GM19351 (cell line): Measurements from ENCODE around the gene LRRK1.

Experiments used
- ATAC-seq: cut with Tn5 transposase; IDR thresholded peaks from one replicate; pipeline ENCODE4 v1.9.1; 2021; ENCODE audit warnings: mild to moderate bottlenecking, moderate library complexity; ENCODE audit not compliant: unreplicated experiment

The LRRK1 gene

DNA sequence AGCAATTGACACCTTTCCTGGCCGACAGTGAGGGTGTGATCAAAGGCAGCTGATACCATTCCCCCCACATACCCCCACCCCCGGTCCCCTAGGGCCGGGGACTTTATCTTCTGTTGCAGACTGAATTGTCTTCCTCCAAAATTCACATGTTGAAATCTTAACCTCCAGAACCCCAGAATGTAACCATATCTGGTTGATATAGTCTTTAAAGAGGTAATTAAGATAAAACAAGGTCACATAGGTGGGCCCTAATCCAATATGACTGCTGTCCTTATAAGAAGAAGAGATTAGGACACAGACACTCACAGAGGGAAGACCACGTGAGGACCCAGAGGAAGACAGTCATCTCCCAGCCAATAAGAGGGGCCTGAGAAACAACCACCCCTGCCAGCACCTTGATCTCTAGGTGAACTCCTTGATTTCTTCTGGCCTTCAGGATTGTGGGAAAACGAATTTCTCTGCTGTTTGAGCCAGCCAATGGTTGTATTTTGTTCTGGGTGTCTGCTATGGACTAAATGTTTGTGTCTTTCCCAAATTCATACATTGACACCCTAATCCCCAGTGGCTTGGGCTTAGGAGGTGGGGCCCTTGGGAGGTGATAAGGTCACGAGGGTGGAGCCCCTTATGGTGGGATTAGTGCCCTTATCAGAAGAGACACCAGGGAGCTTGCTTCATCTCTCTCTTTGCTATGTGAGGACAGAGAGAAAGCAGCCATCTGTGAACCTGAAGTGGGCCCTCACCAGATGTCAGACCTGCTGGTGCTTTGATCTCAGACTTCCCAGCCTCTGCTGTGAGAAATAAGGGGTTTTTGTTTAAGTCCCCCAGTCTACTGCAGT lies 188.7 kb downstream of the LRRK1 start:
- ATAC-seq, result no peak

DNA sequence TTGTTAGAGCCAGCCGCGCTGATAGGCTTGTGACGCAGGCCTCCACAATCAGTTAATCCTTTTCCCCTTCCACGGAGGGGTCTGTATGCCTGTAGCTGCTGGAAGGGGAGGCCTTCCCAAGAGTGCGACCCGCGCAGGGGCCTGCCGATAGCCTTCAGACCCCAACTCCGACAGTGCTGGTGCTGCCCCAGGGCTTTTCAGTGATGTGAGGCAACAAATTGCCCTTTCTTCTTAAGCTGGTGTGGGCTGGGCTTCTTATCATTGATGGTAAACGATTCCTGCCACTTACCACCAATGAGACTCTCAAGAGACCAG lies 189.3 kb downstream of the LRRK1 start:
- ATAC-seq, result no peak

DNA sequence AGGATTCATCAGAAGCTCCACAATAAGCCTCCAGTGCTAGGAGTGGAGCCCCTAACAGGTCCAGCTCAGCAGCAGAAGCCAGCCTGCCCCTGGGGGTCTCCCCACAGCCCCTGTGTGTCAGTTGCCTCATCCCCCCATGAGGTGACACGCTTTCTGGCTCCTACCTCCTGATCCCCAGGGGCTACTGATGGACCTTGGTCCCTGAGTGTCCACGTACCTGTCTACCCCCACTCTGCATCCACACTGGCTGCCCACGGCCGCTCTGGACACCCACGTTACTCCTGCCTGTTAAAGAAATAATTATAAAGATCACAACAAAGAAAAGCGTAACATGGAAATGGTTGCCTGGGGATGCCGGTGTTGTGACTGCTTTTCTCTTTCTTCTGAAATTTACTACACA lies 189.6 kb downstream of the LRRK1 start:
- ATAC-seq, result no peak

DNA sequence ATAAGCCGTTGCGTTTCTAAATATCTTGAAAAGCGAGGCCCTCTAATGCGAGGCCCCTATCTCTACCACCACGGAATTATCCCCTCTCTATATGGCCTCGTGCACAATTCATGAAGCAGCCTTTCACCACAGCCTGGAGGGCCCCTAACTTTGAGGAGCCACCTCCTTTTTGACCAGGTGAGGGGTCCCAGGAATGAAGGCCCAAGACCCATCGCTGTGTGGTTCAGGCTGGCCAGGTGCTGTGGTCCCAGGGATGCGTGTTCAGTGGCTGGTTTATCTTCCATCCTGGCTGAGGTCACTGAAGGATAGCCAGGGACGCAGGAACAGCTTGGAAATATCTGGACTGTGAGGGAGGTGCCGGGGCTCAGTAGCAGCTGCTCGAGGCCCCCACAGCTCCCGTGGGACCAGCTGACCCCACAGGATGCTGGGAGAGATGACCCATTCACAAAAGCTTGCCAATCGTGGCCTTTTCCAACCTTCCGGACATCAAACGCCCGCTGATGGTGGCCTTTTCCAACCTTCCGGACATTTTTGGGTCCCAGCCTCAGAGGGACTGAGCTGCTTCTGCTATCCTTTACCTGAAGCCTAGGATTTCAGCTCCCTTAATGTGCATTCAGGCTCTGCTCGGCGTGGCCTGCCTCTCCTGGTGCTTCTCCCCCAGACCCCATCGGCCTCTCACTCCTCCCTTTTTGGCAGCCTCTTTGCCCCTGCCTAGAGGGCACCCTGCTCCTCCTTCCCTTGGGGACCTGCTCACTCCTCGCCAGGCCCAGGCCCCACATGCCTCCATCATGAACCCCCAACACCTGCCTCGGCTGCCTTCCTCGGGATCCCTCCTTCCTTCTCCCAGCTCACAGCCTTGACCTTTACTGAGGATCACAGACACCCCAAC lies 191.8 kb downstream of the LRRK1 start:
- ATAC-seq, result no peak

DNA sequence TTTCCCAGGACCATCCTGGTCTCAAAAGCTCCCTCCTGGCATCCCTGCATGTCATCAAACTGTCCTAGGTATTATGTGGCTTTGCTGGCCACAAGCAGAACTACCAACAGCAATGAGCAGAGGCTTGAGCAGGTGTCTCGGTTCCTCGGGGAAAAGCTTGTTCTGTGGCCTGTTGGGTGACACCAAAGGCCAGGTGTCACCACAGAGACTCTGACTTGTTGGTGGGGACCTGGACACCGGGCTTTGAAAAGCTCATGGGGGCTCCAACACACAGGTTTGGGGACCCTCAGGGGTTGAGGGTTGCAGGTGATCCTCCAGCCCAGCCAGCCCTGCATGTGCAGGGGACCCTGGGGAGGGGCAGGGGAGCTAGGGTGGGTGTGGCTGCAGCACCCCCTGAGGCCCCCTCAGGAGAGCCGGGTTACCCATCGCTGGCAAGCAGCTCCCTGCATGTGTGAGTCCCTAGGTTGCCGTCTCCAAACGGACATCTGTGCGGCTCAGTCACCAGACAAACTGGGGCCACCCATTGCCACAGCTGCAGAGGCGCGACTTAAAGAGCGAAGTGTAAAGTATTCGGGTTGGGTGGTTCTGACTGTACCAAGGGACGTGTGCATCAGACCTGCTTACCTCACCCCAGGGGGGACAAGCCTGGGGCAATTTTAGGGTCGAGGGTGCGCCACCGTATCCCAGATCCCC lies 192.6 kb downstream of the LRRK1 start:
- no peak for ATAC-seq

DNA sequence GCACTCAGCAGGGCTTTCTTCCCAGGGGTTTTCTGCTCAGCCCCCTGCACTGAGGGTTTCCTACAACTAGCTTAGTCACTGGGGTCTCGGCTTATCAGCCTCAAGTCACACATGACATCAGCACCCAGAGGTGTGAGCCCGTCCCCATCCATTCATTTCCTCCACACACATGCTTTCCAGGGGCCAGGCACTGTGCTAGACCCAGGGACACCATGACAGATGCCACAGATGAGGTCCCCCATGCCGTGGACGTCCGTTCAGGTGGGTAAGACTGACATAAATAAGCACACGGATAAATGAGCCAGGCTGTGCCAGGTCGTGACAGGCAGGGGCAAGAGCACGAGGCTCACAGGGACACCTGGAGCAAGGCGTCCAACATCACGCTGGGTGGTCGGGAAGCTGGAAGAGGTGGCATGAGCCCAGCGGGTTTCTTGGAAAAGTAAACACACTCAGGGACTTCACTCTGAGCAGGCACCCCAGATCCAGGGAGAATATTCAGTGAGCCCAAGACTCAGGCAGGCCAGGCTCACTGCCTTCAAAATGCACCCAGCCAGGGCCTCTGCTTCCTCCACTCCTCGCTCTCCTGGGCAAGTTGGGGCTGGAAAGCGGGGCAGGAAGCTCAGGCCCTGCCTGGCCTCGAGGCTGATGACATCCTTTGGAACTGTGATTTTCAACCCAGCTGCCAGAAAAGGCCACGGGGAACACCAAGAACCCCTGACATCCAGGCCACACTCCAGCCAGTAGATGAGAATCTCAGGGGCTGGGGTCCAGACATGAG lies 193.4 kb downstream of the LRRK1 start:
- ATAC-seq, result no peak

DNA sequence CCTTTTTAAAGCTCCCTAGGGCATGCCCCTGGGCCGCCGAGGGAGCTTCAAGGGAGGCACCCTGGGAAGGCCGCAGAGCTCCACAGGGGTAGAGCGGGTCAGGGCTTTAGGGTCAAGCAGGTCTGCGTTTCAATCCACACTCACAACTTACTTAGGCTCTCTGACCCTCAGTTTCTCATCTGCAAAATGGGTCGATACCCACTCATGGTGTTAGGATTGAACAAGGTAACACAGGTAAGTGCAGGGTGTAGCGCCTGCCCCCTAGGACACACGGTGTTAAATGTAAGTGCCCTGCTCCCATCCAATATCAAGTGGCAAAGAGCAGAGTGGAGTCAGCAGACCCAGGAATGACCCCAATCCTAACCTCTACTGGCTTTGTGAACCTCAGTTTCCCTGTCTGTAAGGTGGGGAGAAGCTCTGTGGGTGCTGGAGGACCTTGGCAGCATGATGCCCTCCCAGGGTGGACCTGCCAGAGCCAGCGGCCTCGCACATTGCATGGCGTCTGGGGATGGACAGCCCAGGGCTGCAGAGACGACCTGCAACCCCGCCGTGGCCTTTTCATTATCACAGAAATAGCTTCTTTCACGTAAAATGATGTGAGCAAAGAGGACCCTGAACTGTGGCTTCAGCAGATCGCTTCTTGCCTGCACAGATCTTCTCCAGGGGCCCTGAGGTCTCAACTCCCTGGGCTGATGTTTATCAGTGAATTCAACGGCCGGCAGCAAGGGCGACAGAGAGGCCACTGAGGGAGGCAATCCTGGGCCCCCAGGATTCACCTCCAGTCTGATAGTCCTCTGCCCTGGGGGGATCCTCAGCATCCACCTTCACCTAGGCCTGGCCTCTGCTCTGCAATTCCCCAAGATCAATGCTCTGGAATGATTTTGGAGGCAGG lies 194.2 kb downstream of the LRRK1 start:
- ATAC-seq, result no peak

DNA sequence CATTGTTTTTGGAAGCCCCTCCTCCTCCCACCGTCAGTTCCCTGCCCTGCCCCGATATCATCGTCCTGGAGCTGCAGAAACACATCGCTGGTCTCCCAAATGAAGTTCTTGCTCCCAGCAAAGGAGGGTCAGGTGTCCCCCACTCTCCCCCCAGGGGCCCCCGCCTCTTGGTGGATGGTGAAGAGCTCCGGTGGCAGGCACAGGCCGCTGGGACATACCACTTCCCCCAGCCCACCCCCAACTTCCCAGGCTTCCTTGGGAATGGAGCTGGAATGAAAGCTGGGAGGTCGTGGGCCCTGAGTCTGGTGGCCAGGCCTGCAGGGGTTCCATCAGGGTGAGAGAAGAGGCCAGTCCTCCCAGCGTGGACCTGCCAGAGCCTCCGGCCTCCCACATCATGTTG lies 195.0 kb downstream of the LRRK1 start:
- ATAC-seq, result no peak

DNA sequence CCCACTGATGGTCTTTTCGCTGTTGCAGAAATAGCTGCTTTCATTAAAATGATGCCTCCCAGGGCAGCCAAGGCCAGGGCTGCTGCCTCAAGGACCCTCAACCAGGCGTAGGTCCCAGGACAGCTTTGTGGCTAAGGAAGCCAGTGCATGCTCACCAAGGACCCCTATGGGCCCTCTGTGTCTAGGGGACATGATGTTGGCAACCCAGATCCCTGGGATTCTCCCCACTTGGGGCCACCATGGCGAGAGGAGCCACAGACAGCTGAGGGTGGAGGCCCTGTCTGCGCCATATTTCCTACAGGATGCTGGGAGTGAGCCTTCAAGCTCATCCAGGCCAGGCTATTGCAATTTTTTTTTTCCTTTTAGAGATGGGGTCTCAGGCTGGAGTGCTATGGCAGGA lies 195.5 kb downstream of the LRRK1 start:
- no peak for ATAC-seq

DNA sequence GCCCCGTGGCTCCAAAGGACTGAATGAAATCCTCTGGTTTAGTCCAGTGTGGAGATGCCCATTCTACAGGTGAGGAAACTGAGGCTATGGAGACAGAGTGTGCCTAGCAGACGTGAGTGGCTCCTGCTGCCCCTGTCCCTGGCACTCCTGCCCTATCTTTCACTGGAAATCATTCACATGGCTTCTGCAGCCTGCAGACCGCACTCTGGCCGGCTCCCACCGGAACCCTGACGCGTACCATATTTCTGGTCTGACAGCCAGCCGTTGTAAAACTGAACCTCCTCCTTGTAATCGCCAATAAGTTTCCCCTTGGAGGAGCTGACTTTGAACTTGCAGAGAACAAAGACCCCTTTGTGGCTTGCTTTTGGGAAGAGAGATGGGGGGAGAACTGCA lies 196.2 kb downstream of the LRRK1 start:
- no peak for ATAC-seq

DNA sequence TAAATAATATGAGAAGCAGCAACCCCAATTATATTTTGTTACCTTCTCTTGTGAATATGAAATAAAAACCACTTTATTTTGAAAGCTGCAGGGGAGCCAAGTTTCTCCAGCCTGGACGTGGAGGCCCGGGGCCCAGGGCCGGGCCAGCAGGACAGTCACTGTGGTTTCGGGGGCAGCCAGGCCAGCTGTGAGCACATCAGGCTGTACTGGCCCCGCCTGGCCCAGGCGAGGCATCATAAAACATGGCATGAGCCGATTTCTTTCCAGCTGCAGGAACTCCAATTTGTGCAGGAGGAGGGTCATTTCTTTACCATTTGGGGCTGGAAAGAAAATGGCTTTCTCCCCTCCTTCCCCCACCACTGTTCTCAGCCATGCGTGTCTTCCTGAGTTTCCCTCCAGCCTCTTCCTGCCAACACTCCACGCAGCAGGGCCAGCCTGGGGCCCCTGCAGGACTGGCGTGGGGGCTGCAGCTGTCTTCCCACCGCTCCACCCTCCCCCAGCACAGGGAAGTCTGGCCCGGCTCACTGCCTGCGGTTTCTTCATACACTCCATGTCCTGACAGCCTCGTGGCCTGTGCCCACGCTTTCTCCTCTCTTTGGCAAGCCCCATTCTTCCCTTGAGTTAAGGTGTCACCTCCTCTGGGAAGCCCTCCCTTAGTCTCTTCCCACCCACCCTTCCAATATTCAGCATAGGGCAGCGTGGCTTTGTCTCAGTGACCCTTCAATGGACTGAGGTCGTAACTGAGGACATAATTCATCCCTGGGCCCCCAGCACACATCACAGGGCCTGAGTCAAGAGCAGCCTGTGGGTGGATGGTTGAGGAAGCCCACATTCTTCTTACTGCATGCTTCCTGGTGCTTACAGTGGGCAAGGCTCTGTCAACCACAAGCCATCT lies 196.9 kb downstream of the LRRK1 start:
- no peak for ATAC-seq

DNA sequence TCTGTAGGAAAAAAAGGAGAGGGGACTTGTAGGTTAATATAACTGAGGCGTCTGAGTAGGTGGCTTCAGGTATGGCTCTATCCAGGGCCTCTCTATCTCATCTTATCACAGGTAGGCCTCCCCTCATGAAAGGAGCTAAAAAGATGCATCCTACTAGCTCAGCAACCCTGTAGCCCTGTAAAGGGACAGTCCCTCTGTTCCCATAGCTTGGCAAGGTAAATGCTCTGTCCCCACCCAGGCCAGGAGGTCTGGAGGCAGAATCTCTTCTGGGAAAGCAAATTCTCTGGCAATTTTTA lies 197.5 kb downstream of the LRRK1 start:
- ATAC-seq, result no peak

DNA sequence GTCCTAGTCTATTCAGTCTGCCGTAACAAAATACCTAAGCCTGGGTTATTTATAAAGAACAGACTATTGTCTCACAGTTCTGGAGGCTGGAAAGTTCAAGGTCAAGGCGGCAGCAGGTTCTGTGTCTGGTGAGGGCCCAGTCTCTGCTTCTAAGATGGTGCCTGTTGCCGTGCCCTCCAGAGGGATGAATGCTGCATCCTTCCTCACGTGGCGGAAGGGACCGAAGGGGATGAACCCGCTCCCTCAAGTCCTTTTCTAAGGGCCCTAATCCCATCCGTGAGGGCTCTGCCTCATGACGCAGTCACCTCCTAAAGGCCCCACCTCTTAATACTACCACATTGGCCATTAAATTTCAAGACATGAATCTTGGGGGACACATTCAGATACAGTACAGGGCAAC lies 199.0 kb downstream of the LRRK1 start:
- ATAC-seq, result no peak

DNA sequence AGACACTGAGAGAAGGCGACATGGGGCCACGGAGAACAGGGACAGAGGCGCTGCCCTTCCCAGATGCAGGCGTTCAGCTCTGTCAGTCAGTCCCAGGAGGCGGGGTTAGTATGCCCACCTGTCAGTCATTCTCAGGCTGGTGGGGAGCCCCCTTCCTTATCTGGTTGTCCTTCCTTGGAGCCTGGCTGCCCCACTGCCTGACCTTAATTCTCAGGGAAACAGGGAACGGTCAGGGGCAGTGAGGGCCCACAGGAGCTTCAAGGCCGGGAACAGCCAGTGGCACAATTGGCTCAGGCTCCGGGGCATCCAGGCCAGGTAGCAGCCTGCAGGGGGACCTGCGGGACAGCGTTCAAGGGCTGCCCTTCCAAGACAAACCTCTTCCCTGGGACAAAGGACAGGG lies 199.5 kb downstream of the LRRK1 start:
- no peak for ATAC-seq

DNA sequence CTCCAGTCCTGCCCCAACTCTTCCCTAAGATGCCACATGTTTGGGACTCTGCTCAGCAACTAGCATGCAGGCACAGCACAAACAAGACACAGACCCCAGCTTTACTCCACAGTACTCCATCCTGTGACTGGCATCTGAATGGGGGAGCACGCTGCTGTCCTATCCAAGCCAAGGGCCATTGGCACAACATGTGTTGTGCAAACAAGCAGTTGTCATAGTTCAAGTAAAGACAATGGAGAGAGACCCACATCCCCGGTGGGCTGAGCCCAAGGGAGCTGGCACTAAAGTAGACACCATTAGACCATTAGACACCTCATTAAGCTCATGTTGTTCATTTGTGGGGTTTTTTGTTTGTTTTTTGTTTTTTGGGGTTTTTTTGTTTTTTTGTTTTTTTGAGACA lies 200.0 kb downstream of the LRRK1 start:
- no peak for ATAC-seq
